Measurements from ENCODE around the gene TSPEAR. TPM values are rescaled to one million over a fixed set of nuclear protein-coding genes. Genes with fewer than 3 reads are reported as not detected.

Gene TSPEAR
- total RNA-seq, 2 experiments from 2014 or later, result not detected

DNA sequence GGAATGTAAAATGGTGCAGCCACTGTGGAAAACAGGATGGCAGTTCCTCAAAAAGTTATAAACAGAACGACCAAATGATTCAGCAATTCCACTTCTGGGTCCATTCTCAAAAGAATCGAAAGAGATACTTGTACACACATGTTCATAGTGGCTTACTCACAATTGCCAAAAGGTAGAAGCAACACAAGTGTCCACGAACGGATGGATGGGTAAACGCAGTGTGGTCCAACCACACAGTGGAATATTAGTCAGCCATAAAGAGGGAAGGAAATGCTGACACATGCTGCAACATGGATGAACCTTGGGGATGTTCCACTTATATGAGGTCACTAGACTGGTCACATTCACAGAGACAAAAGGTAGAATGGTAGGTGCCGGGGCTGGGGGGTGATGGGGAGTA is 176.7 kb downstream of the TSPEAR start:
- Mint-ChIP-seq H3K4me3 (no peak overlapping the region), H3K27ac (no peak overlapping the region), H3K9me3 (no peaks in the 10 kb centered on the region), H3K27me3 (no peaks in the 10 kb centered on the region), H3K4me1 (ENCODE audit: low read depth) (no peaks in the 10 kb centered on the region), H3K36me3 (ENCODE audit: low read depth) (no peaks in the 10 kb centered on the region)
- POLR2A ChIA-PET, result no interaction called here
- ATAC-seq (peak; percentile 27), DNase-seq (no peak)
- intact Hi-C loops (cut with micrococcal nuclease), result no loop called here
- TF ChIP-seq, protein P1, sequence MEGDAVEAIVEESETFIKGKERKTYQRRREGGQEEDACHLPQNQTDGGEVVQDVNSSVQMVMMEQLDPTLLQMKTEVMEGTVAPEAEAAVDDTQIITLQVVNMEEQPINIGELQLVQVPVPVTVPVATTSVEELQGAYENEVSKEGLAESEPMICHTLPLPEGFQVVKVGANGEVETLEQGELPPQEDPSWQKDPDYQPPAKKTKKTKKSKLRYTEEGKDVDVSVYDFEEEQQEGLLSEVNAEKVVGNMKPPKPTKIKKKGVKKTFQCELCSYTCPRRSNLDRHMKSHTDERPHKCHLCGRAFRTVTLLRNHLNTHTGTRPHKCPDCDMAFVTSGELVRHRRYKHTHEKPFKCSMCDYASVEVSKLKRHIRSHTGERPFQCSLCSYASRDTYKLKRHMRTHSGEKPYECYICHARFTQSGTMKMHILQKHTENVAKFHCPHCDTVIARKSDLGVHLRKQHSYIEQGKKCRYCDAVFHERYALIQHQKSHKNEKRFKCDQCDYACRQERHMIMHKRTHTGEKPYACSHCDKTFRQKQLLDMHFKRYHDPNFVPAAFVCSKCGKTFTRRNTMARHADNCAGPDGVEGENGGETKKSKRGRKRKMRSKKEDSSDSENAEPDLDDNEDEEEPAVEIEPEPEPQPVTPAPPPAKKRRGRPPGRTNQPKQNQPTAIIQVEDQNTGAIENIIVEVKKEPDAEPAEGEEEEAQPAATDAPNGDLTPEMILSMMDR (IDR thresholded peaks at IDR 0.05), result no peak
- CTCF ChIA-PET, result no interaction called here

DNA sequence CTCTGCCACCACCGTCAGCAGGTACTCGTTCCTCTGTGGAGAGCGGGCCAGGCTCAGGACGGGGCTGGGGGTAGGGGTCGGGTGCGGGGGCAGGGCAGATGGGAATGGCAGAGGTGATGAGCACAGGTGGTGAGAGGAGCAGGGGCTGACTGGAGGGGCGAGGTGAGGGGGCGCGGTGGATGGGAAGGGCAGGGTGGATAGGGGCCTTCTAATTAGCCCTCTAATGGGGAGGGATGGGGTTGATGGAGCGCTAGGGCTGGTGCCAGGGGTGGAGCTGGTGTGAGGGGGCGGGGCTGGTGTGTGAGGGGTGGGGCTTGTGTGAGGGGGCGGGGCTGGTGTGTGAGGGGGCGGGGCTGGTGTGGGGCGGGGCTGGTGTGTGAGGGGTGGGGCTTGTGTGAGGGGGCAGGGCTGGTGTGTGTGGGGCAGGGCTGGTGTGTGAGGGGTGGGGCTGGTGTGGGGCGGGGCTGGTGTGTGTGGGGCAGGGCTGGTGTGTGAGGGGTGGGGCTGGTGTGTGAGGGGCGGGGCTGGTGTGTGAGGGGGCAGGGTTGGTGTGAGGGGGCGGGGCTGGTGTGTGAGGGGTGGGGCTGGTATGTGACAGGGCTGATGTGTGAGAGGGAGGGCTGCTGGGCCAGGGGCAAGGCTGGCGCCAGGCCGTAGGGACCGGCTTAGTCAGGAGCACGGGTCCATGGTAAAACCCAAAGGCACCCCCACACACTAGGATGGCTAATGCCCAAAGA is 177.3 kb downstream of the TSPEAR start:
- no peak for DNase-seq
- H3K27ac Mint-ChIP-seq, result no peak overlapping the region
- no peaks in the 10 kb centered on the region for H3K36me3 Mint-ChIP-seq (ENCODE audit: low read depth)
- TF ChIP-seq, protein P1 (IDR thresholded peaks at IDR 0.05), result no peak
- H3K9me3 Mint-ChIP-seq, result no peaks in the 10 kb centered on the region
- intact Hi-C loops (cut with micrococcal nuclease), result no loop called here
- H3K4me1 Mint-ChIP-seq (ENCODE audit: low read depth), result no peaks in the 10 kb centered on the region
- no peak overlapping the region for H3K4me3 Mint-ChIP-seq
- no peaks in the 10 kb centered on the region for H3K27me3 Mint-ChIP-seq
- ChIA-PET POLR2A (no interaction called here), CTCF (no interaction called here)
- ATAC-seq, result peak; percentile 17

DNA sequence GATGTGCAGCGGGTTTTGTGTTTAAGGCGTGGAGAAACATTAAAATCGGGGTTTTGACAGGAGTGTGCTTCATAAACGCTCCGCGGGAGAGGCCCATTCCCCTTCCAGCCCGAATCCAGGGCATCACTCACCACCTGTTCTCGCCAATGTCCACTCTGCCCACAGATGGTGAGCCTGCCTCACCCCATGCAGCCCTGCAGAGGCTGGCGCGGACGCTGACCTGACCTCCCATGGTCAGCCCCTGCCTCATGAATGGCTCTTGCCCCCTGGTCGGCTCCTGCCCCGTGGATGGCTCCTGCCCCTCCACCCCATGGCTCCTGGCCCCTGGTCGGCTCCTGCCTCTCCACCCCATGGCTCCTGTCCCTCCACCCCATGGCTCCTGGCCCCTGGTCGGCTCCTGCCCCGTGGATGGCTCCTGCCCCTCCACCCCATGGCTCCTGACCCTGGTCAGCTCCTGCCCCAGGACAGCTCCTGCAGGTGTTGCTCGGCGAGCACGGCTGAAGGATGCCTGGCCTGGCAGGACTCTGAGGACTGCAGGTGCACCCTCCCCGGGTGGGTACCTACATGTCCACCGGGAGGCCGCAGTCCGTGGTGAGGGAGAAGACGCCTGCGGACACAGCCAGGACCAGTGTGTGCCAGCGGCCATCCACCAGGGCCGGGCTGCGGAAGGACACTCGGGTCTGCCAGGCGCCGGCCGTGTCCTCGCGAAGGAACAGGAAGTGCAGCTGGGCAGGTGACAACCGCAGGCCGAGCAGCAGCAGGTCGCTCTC is 178.1 kb downstream of the TSPEAR start:
- DNase-seq (no peak), ATAC-seq (no peak)
- Mint-ChIP-seq H3K4me1 (ENCODE audit: low read depth) (no peaks in the 10 kb centered on the region), H3K27ac (no peak overlapping the region), H3K4me3 (no peak overlapping the region), H3K36me3 (ENCODE audit: low read depth) (no peaks in the 10 kb centered on the region), H3K27me3 (no peaks in the 10 kb centered on the region), H3K9me3 (no peaks in the 10 kb centered on the region)
- intact Hi-C loops (cut with micrococcal nuclease), result no loop called here
- ChIA-PET CTCF (interaction anchor here (2.2 kb wide), 1 partner anchor 23 kb away, joined by 5 read pairs; no protein-coding TSS in a partner anchor), POLR2A (no interaction called here)
- TF ChIP-seq, protein P1 (IDR thresholded peaks at IDR 0.05), result no peak

GRCh38 chr21:44532712-44533111 is 178.7 kb downstream of the TSPEAR start:
- ChIA-PET CTCF (interaction anchor here (2.2 kb wide), 1 partner anchor 22 kb away, joined by 5 read pairs; no protein-coding TSS in a partner anchor), POLR2A (no interaction called here)
- Mint-ChIP-seq H3K4me1 (ENCODE audit: low read depth) (no peaks in the 10 kb centered on the region), H3K9me3 (no peaks in the 10 kb centered on the region), H3K27ac (no peak overlapping the region), H3K27me3 (no peaks in the 10 kb centered on the region), H3K36me3 (ENCODE audit: low read depth) (no peaks in the 10 kb centered on the region), H3K4me3 (no peak overlapping the region)
- TF ChIP-seq, protein P1 (IDR thresholded peaks at IDR 0.05), result no peak
- ATAC-seq (no peak), DNase-seq (no peak)
- intact Hi-C loops (cut with micrococcal nuclease), result no loop called here
